RPMI7951 (cell line): ENCODE results near the gene IQCN. TPM values are rescaled to one million over a fixed set of nuclear protein-coding genes. Genes with fewer than 3 reads are reported as not detected.
A peak's percentile ranks its signal among the peaks of the same experiment; 100 is the strongest.

Experiments used
- DNase-seq: peaks from one replicate; pipeline ENCODE4 v3.0.0-alpha.2; 2012; ENCODE audit warnings: low read depth
- total RNA-seq: library from RNA; depleted of rRNA; stranded (reverse); fragments of >200 nt; shearing (Covaris generic); gene quantifications from 2 replicates; pipeline ENCODE4 v1.2.3, GENCODE V29; 2014; rRNA removed

Gene IQCN, protein sequence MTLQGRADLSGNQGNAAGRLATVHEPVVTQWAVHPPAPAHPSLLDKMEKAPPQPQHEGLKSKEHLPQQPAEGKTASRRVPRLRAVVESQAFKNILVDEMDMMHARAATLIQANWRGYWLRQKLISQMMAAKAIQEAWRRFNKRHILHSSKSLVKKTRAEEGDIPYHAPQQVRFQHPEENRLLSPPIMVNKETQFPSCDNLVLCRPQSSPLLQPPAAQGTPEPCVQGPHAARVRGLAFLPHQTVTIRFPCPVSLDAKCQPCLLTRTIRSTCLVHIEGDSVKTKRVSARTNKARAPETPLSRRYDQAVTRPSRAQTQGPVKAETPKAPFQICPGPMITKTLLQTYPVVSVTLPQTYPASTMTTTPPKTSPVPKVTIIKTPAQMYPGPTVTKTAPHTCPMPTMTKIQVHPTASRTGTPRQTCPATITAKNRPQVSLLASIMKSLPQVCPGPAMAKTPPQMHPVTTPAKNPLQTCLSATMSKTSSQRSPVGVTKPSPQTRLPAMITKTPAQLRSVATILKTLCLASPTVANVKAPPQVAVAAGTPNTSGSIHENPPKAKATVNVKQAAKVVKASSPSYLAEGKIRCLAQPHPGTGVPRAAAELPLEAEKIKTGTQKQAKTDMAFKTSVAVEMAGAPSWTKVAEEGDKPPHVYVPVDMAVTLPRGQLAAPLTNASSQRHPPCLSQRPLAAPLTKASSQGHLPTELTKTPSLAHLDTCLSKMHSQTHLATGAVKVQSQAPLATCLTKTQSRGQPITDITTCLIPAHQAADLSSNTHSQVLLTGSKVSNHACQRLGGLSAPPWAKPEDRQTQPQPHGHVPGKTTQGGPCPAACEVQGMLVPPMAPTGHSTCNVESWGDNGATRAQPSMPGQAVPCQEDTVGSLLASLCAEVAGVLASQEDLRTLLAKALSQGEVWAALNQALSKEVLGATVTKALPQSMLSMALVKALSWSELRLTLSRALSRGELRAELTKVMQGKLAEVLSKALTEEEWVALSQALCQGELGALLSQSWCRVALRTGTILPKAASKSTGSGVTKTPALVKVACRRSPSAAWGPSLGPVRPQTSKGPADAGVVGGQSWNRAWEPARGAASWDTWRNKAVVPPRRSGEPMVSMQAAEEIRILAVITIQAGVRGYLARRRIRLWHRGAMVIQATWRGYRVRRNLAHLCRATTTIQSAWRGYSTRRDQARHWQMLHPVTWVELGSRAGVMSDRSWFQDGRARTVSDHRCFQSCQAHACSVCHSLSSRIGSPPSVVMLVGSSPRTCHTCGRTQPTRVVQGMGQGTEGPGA (N-terminal part only)
- total RNA-seq = 0.29 and 0.36 TPM in 2 replicates

DNA sequence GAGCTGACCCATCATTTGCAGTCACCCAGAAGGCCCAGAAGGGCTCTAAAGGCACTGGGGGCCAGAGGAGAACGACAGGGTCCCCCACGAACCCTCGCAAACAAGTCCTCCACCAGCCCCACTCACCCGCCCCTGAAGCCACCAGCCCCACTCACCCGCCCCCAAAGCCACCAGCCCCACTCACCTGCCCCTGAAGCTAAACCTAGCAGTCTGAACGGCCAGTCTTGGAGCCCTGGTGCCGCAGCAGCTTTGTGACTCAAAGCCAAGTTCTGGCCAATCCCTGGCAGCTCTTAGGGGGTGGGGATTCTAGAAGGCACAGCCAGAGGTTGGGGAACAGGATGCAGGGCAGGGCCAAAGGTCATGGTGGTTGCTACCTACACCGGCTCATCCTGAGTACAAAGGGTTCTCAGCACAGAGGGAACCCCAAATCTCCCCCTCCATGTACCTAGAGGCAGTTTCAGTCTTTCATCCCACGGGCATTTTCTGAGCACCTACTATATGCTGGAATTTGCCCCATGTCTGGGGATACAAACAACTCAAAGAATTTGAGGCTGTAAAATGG lies at the start of gene IQCN:
IQCN (minus strand) TSS at position 234 of the 562 bp plus-strand sequence. CDS start 4,974 bp downstream, outside the sequence.
- DNase-seq = peak; percentile 72

DNA sequence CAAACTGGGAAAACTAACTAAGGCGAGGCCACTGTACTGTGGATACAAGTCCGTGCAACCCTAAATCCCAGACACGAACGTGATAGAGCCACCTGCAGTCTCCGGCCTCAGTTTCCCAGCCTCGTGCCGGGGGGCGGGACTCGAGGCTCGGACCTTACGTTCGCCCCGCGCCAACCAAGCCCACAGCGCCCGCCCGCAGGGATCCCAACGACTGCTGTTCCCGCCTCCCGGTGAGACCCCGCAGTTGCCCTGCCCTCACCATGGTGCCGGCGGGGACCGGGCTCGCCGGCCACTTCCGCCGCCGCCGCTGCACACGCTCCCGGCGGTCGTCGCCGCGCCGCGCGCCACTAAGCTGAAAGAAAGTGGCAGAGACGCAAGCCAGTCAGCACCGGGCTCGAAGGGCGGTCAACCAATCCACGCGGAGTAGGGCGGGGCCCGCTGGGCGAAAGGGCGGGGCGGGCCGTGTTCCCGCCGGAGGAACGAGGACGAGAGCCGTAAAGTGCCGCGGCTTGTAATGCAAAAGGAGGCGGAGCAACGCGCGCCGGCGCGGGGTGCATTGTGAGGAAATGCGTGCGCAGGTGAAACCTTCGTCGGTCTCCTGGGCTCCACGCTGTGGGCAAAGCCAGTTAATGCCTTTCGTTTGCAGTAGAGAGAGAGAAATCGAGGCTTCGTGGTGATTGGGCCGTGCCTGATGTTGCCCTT lies 48.7 kb upstream of the IQCN start, which contains the start of gene LSM4:
LSM4 (minus strand) TSS at position 318 of the 702 bp plus-strand sequence; CDS start at position 262, 56 bp downstream.
- peak; percentile 95 for DNase-seq

DNA sequence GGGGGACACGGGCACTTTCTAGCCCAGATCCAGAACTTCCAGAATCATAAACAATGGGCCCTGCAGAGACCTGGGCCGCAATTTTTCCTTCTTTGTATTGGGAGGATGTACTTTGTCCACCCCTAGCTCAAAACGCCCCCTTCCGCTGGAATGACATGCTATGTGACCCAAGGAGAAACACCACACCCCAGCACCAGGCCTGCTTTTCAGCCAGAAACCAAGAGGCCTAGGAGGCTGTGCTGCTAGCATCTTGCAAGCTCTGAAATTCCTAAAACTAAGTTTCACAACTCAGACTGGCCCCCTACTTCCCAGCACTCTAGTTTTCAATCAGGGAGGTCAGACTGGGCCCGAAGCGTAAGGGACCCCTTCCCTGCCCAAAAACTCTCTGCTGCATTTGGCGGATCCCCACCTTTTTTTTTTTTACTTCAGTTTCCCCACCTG lies 48.1 kb upstream of the IQCN start:
- peak; percentile 77 for DNase-seq

DNA sequence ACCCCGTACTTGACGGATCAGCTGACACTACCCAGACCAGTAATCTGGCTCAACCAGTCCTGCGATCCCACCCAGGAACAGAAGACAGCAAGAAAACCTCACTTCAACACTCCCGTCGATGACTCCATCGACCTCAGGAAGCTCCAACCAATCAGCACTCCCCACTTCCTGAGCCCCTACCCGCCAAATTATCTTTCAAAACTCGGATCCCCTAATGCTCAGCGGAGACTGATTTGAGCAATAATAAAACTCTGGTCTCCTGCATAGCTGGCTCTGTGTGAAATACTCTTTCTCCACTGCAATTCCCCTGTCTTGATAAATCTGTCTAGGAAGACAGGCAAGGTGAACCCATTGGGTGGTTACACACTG lies 47.5 kb upstream of the IQCN start:
- peak; percentile 38 for DNase-seq

DNA sequence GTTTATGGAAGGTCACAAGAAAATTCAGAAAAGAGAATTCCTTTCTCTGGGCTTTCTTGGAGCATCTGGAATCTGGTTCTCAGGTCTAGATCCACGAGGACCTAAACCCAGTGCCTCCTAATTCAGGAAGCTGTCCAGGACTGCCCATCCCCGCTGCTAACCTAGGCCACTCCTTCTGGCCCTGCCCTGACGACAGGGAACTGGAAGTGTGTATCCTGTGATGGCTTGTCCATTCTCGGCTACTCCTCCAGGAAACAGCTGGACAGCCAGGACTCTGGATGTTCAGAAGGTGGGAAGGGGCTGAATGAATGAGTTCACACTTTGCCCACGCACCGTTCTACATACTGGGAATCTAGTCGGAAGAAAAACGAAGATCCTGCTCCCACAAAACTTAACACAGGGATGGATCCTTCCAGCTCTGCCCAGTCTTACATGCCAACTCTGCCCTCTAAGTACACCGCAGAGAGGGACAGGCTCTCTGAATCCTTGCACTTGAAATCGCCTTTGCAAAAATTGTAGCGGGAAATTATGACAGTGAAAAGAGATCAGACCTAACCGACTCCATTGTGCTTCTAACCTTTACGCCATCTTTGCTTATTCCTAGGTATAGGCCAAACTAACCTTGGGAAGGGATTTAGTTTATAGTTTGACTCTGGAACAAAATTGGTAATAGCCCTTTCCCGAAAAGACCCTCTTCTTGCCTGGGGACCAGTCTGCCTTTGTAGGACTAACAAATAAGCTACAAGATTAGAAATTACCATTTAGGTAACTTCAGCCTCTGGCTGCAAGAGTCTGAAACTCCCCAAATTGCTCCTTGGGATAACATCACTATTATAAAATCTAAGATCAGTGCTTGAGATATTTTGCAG lies 46.8 kb upstream of the IQCN start:
- no peak for DNase-seq

DNA sequence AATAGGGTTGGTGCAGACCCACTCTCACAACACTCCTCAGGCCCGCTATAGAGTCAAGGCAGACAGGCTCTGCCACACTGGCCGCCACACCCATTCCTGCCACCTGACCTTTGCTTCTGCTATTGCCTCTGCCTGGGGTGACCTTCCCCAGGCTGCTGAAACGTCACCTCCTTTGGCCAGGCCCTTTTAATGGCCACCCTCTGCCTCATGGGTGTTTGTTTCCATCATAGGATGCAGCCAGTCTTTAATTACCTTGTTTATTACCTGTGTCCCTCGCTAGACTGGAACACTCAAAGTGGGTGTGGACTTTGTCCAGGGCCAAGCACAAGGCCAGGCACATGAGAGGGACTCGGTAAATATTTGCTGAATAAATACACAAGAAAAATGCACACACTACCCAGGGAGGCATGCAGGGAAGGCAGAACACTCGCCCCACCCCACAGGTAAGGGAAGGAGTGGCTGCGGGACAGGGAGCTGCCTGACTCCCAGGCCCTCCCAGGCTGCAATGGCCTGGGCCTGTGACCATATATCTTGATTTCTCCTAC lies 45.4 kb upstream of the IQCN start:
- DNase-seq = no peak

DNA sequence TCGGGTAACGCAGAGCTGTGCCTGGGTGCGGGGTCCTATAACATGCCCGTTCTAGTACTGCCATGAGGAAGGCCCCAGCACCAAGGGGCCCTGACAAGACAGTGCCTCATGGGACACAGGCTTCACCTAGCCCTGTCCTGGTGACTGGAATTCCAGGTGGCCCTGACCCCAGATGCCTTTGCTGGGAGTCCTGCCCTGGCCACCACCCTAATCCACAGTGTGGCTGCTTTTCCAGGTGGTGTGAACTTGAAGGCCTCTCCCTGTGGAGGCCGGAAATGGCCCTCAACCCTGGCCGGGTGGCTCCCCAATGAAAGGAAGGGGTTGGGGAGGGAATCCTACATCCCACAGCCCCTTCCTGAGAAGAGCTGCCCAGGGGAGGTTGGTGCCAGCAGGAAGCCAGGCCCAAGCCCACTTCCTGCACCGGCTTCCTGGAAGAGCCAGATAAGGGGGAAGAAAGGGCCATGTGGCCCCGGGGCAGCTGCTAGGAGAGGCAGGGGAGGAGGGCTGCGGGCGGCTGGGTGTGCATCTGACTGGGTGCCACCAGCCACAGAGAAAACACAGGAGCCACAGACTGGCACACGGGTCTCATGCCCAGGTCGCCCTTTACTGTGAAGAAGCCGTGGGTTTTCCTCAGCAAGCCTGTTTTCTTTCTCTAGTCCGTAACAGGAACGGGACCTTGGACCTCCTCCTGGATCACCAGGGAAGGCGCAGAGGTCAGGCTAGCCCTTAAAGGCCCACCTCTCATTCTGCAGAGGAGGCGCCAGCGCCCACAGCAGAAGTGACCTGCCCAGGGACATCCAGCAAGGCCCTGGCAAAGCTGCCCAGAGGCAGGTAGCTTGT lies 43.9 kb upstream of the IQCN start:
- DNase-seq = no peak

DNA sequence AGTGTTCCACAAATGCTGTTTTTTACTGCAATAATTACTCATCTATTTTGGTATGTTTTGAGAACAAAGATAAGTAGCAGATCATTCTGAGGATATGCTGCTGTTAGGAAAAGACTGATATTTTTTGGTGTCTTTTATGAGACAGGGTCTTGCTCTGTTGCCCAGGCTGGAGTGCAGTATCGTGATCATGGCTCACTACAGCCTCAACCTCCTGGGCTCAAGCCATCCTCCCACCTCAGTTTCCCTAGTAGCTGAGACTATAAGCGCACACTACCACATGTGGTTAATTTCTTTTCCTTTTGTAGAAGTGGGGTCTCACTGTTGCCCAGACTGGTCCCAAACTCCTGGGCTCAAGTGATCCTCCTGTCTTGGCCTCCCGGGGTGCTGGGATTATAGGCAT lies 39.1 kb upstream of the IQCN start:
- DNase-seq = no peak

DNA sequence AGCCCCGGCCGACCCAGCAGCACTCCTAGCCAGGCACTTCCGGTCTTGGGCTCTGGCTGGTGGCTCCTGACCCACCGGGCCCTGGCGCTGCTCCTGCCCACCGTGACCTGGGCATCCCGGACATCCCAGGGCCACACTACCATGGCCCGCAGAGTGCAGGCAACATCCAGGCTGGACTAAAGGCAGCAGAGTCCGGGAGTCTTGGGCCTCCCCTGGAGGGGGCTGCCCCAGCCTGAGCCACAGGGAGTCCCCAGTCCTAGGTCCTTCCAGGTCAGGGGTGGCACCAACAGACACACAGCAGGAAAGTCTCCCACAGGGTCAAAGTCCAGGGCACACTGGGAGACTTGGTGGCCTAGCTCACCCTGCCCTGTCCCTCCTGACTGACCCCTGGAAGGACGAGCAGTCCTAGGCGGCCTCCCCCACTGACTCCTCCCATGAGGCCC lies 37.9 kb upstream of the IQCN start:
- no peak for DNase-seq

DNA sequence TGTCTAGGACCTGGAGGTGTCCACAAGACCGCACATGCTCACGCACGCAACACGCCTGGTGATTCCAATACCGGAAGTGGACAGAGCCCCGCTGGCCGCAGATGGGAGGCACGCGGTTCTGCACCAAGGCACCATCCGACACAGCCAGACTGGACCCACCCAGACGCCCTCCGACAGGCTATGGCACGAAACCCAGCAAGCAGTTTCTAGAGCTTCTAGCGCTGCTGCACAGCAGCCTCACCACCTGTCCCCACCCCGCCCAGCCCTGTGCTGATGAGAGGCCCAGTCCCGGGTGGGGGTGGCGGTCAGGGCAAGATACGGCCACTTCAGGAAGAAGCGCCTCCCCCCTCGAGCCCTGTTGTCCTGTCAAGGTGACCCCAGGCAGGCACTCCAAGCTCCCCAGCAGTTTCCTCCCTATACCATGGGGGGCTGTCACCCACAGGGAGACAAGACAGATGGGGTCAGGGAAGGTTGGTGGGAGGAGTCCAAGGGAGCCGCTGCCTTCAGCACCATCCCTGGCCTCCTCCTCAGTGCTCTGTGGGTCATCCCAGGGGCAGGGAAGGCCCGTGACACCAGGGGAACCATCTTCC lies 37.3 kb upstream of the IQCN start:
- no peak for DNase-seq

DNA sequence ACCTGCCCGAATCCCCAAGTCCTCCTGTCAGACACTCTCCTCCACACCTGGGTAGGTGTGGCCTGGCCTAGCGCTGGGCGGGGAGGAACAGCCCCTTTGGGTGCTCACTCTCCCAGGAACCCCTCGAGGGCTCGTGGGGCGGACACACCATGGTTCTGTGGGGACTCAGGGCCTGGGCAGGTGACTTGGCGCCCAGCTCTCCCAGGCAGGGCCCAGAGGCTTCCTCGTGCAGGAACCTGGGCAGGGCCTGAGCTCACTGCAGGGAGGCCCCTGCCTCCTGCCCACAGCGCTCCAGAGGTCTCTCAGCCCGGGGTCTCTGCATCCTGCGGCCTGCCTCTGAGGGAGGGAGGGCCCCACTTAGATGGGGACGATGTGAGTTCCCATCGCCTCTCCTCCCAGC lies 36.7 kb upstream of the IQCN start:
- no peak for DNase-seq

DNA sequence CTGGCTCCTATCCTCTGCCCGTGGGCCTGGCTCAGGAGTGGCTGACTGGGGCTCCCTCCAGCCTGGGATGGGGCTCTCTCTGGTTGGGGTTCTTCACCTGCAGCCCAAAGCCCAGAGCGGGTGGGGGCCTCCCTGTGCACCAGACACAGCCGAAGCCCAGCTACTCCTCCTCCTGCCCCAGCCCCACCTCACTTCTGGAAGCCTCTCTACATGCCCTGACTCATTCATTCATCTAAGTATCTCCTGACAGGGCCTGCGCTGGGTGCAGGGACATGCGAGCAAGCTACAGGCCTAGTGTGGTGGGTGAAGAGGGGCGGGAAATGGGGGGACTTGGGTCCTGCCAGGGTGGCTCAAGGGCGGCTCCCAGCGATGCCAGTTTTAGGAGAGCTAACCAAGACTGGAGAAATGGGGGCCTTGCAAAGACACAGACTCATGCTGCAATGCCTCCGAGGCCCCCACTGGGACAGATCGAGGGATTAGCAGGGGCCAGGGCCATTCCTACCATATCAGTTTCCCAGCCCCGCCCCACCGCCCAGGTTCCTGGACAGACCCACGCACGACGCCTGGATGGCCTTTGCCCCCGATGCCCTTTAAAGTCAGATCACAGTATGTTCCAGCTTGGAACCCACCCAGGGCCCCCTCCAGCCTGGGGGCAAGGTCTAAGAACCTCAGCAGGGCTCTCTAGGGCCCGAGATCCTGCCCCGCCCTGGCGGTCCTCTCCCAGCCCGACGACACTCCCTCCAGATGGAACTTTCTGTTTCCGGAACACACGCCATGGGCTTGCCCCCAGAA lies 36.1 kb upstream of the IQCN start:
- DNase-seq = no peak

DNA sequence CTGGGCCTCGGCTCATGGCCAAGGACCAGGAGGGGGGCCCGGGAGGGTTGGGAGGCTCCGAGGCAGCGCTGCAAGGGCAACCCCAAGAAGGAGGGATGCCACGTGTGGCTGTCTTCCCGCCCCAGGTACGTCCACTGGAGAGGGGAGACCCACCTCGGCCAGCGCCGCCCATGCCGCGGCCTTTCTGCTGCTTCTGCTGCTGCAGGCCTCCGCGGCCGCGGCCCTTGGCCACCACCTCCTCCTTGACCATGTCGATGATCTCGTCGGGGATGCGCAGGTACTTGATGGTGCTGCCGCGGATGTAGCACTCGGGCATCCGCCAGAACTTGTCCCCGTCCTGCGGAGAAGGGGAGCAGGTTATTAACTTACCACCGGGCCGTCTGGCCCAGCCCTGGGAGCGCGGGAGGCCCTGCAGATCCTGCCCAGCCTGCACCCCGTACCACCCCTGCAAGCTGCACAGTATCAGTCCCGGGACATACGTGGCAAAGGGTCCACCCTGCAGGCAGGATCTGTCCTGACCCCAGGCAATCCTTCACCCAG lies 35.3 kb upstream of the IQCN start:
- DNase-seq = no peak

DNA sequence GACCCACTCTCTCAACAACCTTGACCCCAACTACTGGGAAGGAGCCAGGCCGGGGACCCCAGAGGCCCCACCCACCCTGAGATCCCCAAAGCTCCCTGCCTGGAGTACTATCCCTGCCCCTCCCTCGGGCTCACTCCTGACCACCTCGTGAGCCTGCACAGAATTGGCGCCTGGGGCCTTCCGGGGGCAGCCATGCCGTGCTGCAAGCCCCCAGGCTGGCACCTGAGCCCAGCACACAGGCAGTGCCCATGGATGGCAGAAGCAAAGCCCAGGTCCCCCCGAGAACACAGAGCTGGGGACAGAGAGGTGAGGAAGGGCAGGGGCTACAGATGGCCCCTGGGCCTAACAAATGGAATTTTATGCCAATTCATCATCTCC lies 34.7 kb upstream of the IQCN start:
- no peak for DNase-seq

DNA sequence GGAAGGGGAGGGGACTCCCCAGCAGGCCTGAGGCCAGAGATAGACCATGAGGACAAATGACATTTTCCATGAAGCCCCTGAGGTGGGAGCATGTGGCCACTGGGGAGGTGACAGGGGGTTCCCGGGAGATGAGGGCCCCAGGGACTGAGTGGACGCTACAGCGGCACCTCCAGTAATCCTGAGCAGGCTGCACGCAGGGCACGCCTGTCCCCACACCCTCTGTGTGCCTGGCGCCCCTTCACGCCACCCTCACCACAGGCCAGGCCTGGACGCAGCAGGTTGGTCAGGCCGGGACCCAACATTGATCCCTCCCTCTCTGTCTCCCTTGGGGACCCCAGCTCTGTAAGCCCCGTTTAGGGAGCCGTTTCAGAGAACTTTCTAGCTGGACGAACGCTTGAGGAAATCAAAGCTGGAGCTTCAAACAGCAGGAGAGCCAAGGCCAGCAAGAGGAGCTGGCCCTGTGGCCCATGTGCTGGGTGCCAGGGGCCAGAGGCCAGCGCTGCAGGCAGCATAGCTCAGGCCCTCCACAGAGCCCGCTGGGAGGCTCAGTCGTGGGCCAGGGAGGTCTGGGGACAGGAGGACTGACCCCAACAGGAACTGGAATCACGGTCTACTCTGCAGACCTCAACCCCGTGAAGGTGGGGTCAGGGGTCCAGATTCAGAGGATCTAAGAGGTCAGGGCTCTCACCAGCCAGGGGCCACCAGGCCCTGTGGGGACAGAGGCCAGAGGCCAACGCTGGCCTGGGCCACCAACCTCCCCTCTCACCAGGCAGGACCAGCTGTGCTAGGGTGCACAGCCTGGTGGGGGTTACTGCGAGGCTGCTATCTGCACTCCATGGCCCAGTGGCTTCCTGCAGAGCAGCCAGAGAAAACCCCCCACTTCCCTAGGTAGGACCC lies 34.0 kb upstream of the IQCN start:
- DNase-seq = no peak

DNA sequence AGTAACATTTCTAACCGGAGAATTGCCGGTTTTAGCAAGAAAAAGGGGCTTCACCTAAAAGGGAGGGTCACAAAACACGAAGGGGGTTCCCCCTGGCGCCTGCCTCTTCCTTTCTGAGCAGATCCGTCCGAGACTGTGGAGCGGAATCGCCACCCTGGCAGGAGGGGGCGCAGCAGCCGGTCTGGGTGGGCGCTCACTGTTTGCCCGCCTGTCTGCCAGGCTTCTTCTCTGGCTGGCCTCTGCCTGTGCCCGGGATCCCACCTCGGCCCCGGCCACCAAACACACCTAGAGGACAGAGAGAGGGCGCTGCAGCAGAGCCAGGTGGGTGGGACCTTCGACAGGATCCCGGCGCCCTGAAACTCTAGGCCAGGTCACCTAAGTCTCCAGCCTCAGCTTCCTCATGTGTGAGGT lies 33.0 kb upstream of the IQCN start:
- DNase-seq = no peak
